Hepatocyte (in vitro differentiated cells): ENCODE data around the gene CEMIP2.

Experiments used
- EZH2 ChIP-seq: fragments of 200-600 bp; sonication (generic); IDR thresholded peaks from 2 replicates; pipeline ENCODE4 v1.6.1; 2016; ENCODE audit warnings: antibody characterized with exemption, mild to moderate bottlenecking, borderline replicate concordance
- TF ChIP-seq, protein P1 (sequence below): fragments of 200-600 bp; sonication (generic); IDR thresholded peaks from 2 replicates; pipeline ENCODE4 v1.5.1; 2016; ENCODE audit warnings: antibody characterized with exemption, mild to moderate bottlenecking; ENCODE audit not compliant: poor library complexity

- TF ChIP-seq, protein P1, sequence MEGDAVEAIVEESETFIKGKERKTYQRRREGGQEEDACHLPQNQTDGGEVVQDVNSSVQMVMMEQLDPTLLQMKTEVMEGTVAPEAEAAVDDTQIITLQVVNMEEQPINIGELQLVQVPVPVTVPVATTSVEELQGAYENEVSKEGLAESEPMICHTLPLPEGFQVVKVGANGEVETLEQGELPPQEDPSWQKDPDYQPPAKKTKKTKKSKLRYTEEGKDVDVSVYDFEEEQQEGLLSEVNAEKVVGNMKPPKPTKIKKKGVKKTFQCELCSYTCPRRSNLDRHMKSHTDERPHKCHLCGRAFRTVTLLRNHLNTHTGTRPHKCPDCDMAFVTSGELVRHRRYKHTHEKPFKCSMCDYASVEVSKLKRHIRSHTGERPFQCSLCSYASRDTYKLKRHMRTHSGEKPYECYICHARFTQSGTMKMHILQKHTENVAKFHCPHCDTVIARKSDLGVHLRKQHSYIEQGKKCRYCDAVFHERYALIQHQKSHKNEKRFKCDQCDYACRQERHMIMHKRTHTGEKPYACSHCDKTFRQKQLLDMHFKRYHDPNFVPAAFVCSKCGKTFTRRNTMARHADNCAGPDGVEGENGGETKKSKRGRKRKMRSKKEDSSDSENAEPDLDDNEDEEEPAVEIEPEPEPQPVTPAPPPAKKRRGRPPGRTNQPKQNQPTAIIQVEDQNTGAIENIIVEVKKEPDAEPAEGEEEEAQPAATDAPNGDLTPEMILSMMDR = no peak
- no peak for TF ChIP-seq EZH2
These were observed 7.4 kb downstream of the CEMIP2 start for GRCh38 chr9:71760901-71761300.
